ENCODE measurements around the gene PRAMEF11.
"Not testable (repeated sequence)": the region's sequence is repeated elsewhere in the genome, so short reads cannot be mapped to it uniquely, and the experiment has no call there.

PRAMEF11 gene

GRCh38 chr1:12831310-12831709, at the start of gene PRAMEF11:
Gene PRAMEF11, minus strand, starts transcription at chr1:12831410. Its CDS starts 2,621 bp downstream, at chr1:12828789.
- FAIRE-seq; DNase-seq (ENCODE audit: extremely low spot score, insufficient read length, low read depth): not testable (repeated sequence)

GRCh38 chr1:12878453-12878852, 47.2 kb upstream of the PRAMEF11 start:
- not testable (repeated sequence) for FAIRE-seq; DNase-seq (ENCODE audit: extremely low spot score, insufficient read length, low read depth)

- not testable (repeated sequence) for DNase-seq (ENCODE audit: extremely low spot score, insufficient read length, low read depth); FAIRE-seq
Observed at GRCh38 chr1:12863131-12863880, 32.1 kb upstream of the PRAMEF11 start.

GRCh38 chr1:12856786-12857185, 25.6 kb upstream of the PRAMEF11 start, which contains the start of gene PRAMEF2:
Gene PRAMEF2, plus strand, starts transcription at chr1:12857086. Its CDS starts 1,924 bp downstream, at chr1:12859010.
- not testable (repeated sequence) for DNase-seq (ENCODE audit: extremely low spot score, insufficient read length, low read depth); FAIRE-seq

GRCh38 chr1:12851779-12852178, 20.6 kb upstream of the PRAMEF11 start:
- DNase-seq (ENCODE audit: extremely low spot score, insufficient read length, low read depth), result no peak
- no peak for FAIRE-seq

GRCh38 chr1:12848620-12849019, 17.4 kb upstream of the PRAMEF11 start, which contains the start of gene HNRNPCL1:
Gene HNRNPCL1, minus strand, starts transcription at chr1:12848720. Its CDS starts 431 bp downstream, at chr1:12848289.
- FAIRE-seq; DNase-seq (ENCODE audit: extremely low spot score, insufficient read length, low read depth): not testable (repeated sequence)

GRCh38 chr1:12833251-12833650, 2.0 kb upstream of the PRAMEF11 start:
- not testable (repeated sequence) for DNase-seq (ENCODE audit: extremely low spot score, insufficient read length, low read depth); FAIRE-seq

- FAIRE-seq; DNase-seq (ENCODE audit: extremely low spot score, insufficient read length, low read depth): not testable (repeated sequence)
Observed at GRCh38 chr1:12819061-12819460, 12.1 kb downstream of the PRAMEF11 start.

- FAIRE-seq, result no peak
- DNase-seq (ENCODE audit: extremely low spot score, insufficient read length, low read depth), result no peak
Observed at GRCh38 chr1:12811409-12811784, 19.8 kb downstream of the PRAMEF11 start.

- FAIRE-seq, result no peak
- no peak for DNase-seq (ENCODE audit: extremely low spot score, insufficient read length, low read depth)
Observed at GRCh38 chr1:12810691-12811408, 20.4 kb downstream of the PRAMEF11 start.

GRCh38 chr1:12809933-12810332, 21.3 kb downstream of the PRAMEF11 start:
- FAIRE-seq (no peak), DNase-seq (ENCODE audit: extremely low spot score, insufficient read length, low read depth) (no peak)

- no peak for FAIRE-seq
- no peak for DNase-seq (ENCODE audit: extremely low spot score, insufficient read length, low read depth)
Observed at GRCh38 chr1:12799730-12800129, 31.5 kb downstream of the PRAMEF11 start.

GRCh38 chr1:12798911-12799310, 32.3 kb downstream of the PRAMEF11 start:
- DNase-seq (ENCODE audit: extremely low spot score, insufficient read length, low read depth), result no peak
- no peak for FAIRE-seq

GRCh38 chr1:12791097-12791496, 40.1 kb downstream of the PRAMEF11 start, which contains the start of gene PRAMEF1:
Gene PRAMEF1, plus strand, starts transcription at chr1:12791397. Its CDS starts 1,831 bp downstream, at chr1:12793228.
- not testable (repeated sequence) for FAIRE-seq; DNase-seq (ENCODE audit: extremely low spot score, insufficient read length, low read depth)

GRCh38 chr1:12784729-12785128, 46.5 kb downstream of the PRAMEF11 start:
- not testable (repeated sequence) for FAIRE-seq; DNase-seq (ENCODE audit: extremely low spot score, insufficient read length, low read depth)

- FAIRE-seq, result not testable (repeated sequence)
Observed at GRCh38 chr1:12783783-12784182, 47.4 kb downstream of the PRAMEF11 start.

GRCh38 chr1:12781488-12781887, 49.7 kb downstream of the PRAMEF11 start:
- FAIRE-seq; DNase-seq (ENCODE audit: extremely low spot score, insufficient read length, low read depth): not testable (repeated sequence)

More at GRCh38 chr1:12783783-12784182, 47.4 kb downstream of the PRAMEF11 start:
- DNase-seq (ENCODE audit: extremely low spot score, insufficient read length, low read depth), result not testable (repeated sequence)

GRCh38 chr1:12778907-12779306, 52.3 kb downstream of the PRAMEF11 start:
- no peak for DNase-seq (ENCODE audit: extremely low spot score, insufficient read length, low read depth)

GRCh38 chr1:12778061-12778460, 53.1 kb downstream of the PRAMEF11 start:
- FAIRE-seq (no peak), DNase-seq (ENCODE audit: extremely low spot score, insufficient read length, low read depth) (no peak)

More at GRCh38 chr1:12778907-12779306, 52.3 kb downstream of the PRAMEF11 start:
- no peak for FAIRE-seq

GRCh38 chr1:12776801-12777557, 54.2 kb downstream of the PRAMEF11 start:
- DNase-seq (ENCODE audit: extremely low spot score, insufficient read length, low read depth) (no peak), FAIRE-seq (no peak)
